Adrenal gland (tissue), 12 donors: ENCODE measurements around the gene TDRD7. TPM values are rescaled to one million over a fixed set of nuclear protein-coding genes. Genes with fewer than 3 reads are reported as not detected.

Source experiments
- DNase-seq, 7 donors: peaks; one replicate each; pipeline ENCODE4 v3.0.0-alpha.2; 2019 to 2020
- H3K27ac ChIP-seq, 5 donors: fragments of 200-600 bp; sonication (generic) in 4 of 5; 1 replicate in 3 of 5; 2 replicates in 2 of 5; pipeline versions ENCODE4 v1.5.1 to v1.8.0; 2016 to 2020; ENCODE audit warnings: mild to moderate bottlenecking in 1 of 5
- H3K27me3 ChIP-seq: fragments of 200-600 bp; 2 replicates; pipeline ENCODE4 v1.8.0; 2021
- H3K36me3 ChIP-seq, 2 donors: fragments of 200-600 bp; replicated peaks in 1 of 2; 1 replicate in 1 of 2; 2 replicates in 1 of 2; pipeline versions ENCODE4 v1.5.1 to v1.8.0; 2018 to 2022
- H3K4me1 ChIP-seq, 2 donors: fragments of 200-600 bp; replicated peaks in 1 of 2; 1 replicate in 1 of 2; 2 replicates in 1 of 2; pipeline versions ENCODE4 v1.5.1 to v1.8.0; 2018 to 2021
- H3K4me3 ChIP-seq, 4 donors: fragments of 200-600 bp; sonication (generic) in 3 of 4; one replicate each; pipeline ENCODE4 v1.5.1; 2016 to 2018
- H3K9me3 ChIP-seq, 3 donors: fragments of 200-600 bp; sonication (generic) in 1 of 3; replicated peaks in 1 of 3; 1 replicate in 2 of 3; 2 replicates in 1 of 3; pipeline versions ENCODE4 v1.5.1 to v1.8.0; 2016 to 2021
- POLR2A ChIP-seq, 2 donors: fragments of 450-650 bp; IDR thresholded peaks; one replicate each; pipeline ENCODE4 v1.6.1; 2017; ENCODE audit warnings: antibody characterized with exemption in 2 of 2, mild to moderate bottlenecking in 2 of 2, moderate library complexity in 1 of 2
- WGBS, 4 donors: extraction: QIAGEN DNeasy Blood & Tissue Kit in 2 of 4; methylation state at CpG; one replicate each; pipeline versions ENCODE4 v1.1.5 to v1.1.7; 2013 to 2017; 5-methylcytosine and 5-hydroxymethylcytosine counted together
- intact Hi-C, 2 donors: fragments of 100-400 bp; cut with DNase I; formaldehyde crosslinking; loops; one replicate each; pipeline versions ENCODE4 v1.14.1 to v1.15.0; 2022 to 2023
- polyA plus RNA-seq, 3 donors: library from polyadenylated mRNA; stranded (reverse); fragments of 200-250 nt in 2 of 3; fragments of 350-450 nt in 1 of 3; fragmentation: Illumina TruSeq in 1 of 3; extraction: RNeasy Lipid Tissue Mini Kit (QIAGEN cat#74804) in 1 of 3; gene quantifications; one replicate each; pipeline ENCODE4 v1.2.3, GENCODE V29; 2013 to 2014
- total RNA-seq, 9 donors: library from RNA; depleted of rRNA in 4 of 9; stranded (reverse); fragments of >200 nt in 4 of 9; fragments of 120-200 nt in 1 of 9; fragmentation: NEBNext Ultra II Directional in 1 of 9; extraction: Animal tissue kit (Norgen Biotek cat#: 25700) in 1 of 9; gene quantifications; one replicate each; pipeline versions ENCODE4 v1.1.0 to v1.2.4, GENCODE V29; 2013 to 2023
- TF ChIP-seq, protein P1 (sequence below), 6 experiments: fragments of 450-650 bp in 4 of 6; fragments of 200-600 bp in 2 of 6; sonication (generic) in 1 of 6; IDR thresholded peaks; 1 replicate in 5 of 6; 2 replicates in 1 of 6; pipeline versions ENCODE4 v1.5.1 to v1.8.0; 2016 to 2021; ENCODE audit warnings: antibody characterized with exemption in 6 of 6, mild to moderate bottlenecking in 2 of 6, moderate library complexity in 1 of 6
- donor health status: healthy with polysubstance abuse.
- donor health status: Bipolar disorder and iron deficiency.
- donor health status: DM: yes; HTN: yes; CAD: no.
- donor health status: DM: no; HTN: no; CAD: no.
- donor health status: DM: no; HTN: no; CAD: no.
- donor health status: DM: yes; HTN: yes; CAD: no.

Gene TDRD7
- total and polyA plus RNA-seq, 12 donors = 5.2 to 13.3 (median 9.2) TPM

DNA sequence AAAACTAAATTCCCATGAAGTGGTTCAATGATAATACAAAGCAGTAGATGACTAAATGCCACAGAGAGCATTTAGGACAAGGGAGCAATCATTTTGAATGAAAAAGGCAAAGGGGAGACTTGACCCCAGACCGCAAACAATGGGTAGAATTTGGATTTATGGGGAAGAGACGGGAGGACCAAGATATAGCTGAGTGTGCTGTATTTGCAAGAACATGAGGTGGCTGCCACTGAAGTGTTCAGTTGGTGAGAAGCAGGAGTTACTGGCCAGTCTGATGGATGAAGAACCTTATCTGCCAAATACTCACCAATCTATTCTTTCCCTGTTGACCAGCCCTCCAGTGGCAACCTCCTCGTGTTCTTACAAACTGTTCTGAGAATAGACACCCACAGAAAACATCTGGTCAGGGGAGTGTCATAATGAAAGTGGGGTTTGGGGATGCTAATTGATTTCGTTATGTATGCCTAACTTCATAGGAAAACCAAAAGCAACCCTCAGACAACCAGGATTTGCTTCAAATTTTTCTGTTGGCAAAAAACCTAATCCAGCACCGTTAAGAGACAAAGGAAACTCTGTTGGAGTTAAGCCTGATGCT lies 19.8 kb downstream of the TDRD7 start:
- no peaks in the 10 kb centered on the region for H3K4me1 ChIP-seq
- TF ChIP-seq, protein P1, sequence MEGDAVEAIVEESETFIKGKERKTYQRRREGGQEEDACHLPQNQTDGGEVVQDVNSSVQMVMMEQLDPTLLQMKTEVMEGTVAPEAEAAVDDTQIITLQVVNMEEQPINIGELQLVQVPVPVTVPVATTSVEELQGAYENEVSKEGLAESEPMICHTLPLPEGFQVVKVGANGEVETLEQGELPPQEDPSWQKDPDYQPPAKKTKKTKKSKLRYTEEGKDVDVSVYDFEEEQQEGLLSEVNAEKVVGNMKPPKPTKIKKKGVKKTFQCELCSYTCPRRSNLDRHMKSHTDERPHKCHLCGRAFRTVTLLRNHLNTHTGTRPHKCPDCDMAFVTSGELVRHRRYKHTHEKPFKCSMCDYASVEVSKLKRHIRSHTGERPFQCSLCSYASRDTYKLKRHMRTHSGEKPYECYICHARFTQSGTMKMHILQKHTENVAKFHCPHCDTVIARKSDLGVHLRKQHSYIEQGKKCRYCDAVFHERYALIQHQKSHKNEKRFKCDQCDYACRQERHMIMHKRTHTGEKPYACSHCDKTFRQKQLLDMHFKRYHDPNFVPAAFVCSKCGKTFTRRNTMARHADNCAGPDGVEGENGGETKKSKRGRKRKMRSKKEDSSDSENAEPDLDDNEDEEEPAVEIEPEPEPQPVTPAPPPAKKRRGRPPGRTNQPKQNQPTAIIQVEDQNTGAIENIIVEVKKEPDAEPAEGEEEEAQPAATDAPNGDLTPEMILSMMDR (IDR thresholded peaks at IDR 0.05) = no peak
- TF ChIP-seq POLR2A (IDR thresholded peaks at IDR 0.05) = no peak
- DNase-seq = no peak
- no peak overlapping the region for H3K27ac ChIP-seq
- intact Hi-C loops = no loop called here
- H3K27me3 ChIP-seq = no peaks in the 10 kb centered on the region
- WGBS, 4 donors = 87 to 90% (median 89%) methylated on average over 5 of the region's 5 CpGs
- H3K9me3 ChIP-seq = no peaks in the 10 kb centered on the region
- no peak overlapping the region for H3K4me3 ChIP-seq
- H3K36me3 ChIP-seq = peaks cover 0 to 15% of the 10 kb centered on the region in 2 donors

DNA sequence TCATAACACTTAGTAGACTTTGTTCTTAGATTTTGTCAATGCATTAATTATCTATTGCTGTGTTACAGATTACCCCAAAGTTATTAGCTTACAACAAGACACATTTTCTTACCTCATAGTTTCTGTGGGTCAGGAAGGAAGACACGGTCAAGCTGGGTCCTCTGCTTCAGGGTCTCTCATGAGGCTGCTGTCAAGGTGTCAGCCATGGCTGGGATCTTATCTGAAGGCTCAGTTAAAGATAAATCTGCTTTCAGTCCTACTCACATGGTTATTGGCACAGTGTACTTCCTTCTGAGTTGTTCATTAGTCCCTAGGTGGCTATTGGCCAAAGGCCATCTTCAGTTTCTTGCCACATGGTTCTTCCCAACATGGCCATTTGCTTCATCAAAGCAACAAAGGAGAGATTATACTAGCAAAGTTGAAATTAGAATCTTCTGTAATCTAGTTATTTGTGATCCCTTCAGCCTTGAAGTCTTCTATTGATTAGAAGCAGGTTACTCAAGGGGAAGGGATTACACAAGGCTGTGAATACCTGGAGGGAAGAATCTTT lies 25.2 kb downstream of the TDRD7 start:
- Histone ChIP-seq H3K27me3 (no peaks in the 10 kb centered on the region), H3K4me1 (no peaks in the 10 kb centered on the region), H3K9me3 (no peaks in the 10 kb centered on the region), H3K27ac (no peak overlapping the region), H3K4me3 (no peak overlapping the region), H3K36me3 (peaks cover 0 to 13% of the 10 kb centered on the region in 2 donors)
- no peak for DNase-seq
- intact Hi-C loops = no loop called here
- 74 to 94% (median 88%) methylated on average over 1 of the region's 1 CpG for WGBS, 4 donors
- TF ChIP-seq POLR2A (IDR thresholded peaks at IDR 0.05) = no peak
- TF ChIP-seq, protein P1 (IDR thresholded peaks at IDR 0.05) = no peak

DNA sequence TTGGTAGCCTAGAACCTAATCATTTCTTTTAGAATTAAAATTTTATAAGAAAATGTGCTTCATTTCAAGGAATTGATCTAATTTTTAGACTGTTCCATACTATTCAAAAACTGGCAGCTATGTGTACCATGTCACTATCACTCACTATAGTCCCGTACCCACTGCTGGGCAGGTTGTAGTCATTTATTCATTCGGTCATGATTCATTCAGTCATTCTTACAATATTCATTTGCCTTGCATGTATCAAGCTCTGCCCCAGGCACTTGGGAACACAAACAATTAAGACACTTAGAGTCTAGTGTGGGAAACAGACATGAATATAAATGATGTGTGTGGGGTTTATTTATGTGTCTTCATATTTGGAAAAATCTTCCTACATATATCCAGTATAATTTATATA lies 26.4 kb downstream of the TDRD7 start:
- Histone ChIP-seq H3K9me3 (no peaks in the 10 kb centered on the region), H3K27me3 (no peaks in the 10 kb centered on the region), H3K36me3 (peaks cover 0 to 6% of the 10 kb centered on the region in 2 donors), H3K27ac (no peak overlapping the region), H3K4me1 (no peaks in the 10 kb centered on the region), H3K4me3 (no peak overlapping the region)
- intact Hi-C loops = no loop called here
- DNase-seq = no peak
- TF ChIP-seq, protein P1 (IDR thresholded peaks at IDR 0.05) = no peak
- TF ChIP-seq POLR2A (IDR thresholded peaks at IDR 0.05) = no peak
- WGBS, 4 donors = 92 to 98% (median 93%) methylated on average over 2 of the region's 2 CpGs

DNA sequence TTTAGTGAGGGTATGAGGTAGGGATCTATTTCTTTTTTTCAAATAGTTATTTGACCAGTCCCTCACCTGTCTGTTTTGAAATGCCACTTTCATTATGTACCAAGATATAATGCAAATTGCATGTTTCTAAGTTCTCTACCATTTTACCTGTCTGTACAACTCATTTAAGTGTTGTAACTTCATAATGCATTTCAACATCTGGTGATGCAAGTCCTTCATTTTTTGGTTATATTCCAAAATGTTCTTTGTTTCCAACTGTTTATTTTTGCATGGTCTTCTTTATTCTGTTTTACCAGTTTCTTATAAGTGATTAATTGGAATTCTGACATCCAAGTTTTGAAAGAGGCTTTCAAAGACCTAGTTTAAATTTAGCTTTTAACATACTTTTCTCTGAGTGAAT lies 26.8 kb downstream of the TDRD7 start:
- no peak for DNase-seq
- Histone ChIP-seq H3K27ac (no peak overlapping the region), H3K27me3 (no peaks in the 10 kb centered on the region), H3K9me3 (no peaks in the 10 kb centered on the region), H3K36me3 (peaks cover 0 to 6% of the 10 kb centered on the region in 2 donors), H3K4me3 (no peak overlapping the region), H3K4me1 (no peaks in the 10 kb centered on the region)
- intact Hi-C loops = no loop called here
- TF ChIP-seq POLR2A (IDR thresholded peaks at IDR 0.05) = no peak
- TF ChIP-seq, protein P1 (IDR thresholded peaks at IDR 0.05) = no peak
